ENCODE data around the gene GRID1.
A peak's percentile ranks its signal among the peaks of the same experiment; 100 is the strongest.

Gene GRID1

DNA sequence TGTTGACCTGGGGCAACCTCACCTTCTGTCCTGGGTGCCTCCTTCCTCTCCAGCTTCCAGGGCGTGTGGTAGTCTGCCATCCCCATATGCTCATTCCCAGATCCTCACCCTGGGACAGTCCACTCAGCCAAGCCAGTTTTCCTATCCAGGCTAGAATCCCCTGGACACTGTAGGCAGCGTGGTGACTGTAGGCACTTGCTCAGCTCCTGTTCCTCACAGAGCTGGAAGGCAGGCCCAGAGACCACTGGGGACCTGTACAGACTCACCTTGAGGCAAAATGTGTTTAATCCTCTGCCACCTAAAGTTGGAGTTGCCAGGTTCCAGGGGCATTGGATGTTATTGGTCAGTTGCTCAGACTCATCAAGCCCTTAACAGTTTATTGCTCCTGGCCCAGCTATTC, 2.4 kb upstream of the GRID1 start:
- DNase-seq (ENCODE audit: low spot score) = peak; percentile 20

GRCh38 chr10:86368046-86368445, 1.5 kb upstream of the GRID1 start:
- peak; percentile 51 for DNase-seq (ENCODE audit: low spot score)

GRCh38 chr10:86367152-86367951, 757 bp upstream of the GRID1 start:
- DNase-seq (ENCODE audit: low spot score) = peak; percentile 69

DNA sequence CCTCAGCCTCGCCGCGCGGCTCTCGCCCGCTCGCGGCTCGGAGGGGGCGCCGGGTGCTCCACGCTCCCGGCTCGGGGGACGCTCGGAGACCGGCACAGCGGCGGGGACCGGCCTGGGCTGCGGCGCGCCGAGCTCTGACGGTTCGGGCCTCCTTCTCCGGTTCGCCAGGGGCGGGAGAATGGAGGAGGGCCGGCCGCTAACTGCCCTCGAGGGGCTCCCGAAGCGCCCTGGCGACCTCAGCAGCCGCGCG, 232 bp upstream of the GRID1 start:
- peak; percentile 67 for DNase-seq (ENCODE audit: low spot score)

DNA sequence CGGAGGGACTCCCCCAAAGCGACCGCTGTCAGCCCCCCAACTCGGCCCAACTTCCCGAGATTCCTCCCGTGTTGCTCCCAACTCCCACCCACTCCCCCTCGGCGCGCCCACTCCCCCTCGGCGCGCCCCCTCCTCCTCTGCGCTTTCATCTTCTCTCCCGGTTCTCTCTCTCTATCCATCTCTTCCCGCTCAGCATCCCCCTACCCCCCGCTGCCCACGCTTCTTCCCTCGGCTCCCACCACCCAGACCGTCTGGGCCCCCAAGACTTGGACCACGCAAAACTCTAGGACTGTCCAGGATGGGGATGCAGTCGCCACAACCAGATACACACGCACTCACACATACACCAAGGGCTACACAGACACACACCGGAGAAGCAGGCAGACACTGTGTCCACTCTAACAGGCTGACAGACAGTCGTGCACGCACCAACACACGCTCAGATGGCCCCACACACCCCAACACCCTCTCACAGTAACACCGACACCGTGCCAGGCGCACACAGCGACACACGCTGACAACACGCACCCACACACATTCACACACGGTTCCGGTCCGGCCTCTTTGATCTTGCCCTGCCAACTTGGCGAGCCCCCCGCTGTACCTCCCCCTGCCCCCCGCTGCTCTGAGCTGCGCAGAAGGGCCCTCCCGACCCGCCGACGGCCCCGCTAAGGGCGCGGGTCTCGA, 1.1 kb downstream of the GRID1 start:
- DNase-seq (ENCODE audit: low spot score) = peak; percentile 66

GRCh38 chr10:86364491-86365345, 1.9 kb downstream of the GRID1 start:
- DNase-seq (ENCODE audit: low spot score) = peak; percentile 64

GRCh38 chr10:86363833-86364490, 2.6 kb downstream of the GRID1 start:
- peak; percentile 61 for DNase-seq (ENCODE audit: low spot score)

DNA sequence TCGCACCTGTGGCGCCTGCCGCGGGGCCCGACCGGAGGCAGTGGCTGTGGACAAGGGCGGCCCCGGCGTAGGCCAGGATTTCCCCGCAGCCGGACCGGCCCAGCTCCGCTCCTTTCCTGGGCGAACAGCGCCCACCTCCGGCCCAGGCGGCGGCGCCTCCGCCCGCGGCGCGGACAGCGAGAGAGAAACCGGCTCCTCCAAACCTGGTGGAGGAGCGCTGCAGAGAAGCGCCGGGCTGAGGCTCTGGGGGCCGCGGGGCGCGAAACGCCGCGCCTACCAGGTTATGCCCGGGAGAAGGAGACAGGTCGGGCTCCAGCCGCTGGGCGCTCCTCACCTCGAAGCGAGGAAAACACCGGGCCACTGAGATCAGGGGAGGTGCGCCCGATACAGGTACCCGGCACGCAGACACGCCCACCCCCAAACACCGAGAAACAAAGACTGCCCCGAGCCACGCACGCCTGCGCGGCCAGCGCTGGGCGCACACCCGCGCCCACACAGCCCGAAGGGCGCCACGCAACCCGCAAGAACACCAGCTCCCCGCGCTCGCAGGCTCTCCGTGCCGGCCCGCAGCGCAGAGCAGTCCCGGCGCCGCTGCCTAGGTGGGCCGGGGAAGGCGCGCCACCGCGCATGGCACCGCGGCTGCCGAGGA, 3.3 kb downstream of the GRID1 start:
- peak; percentile 69 for DNase-seq (ENCODE audit: low spot score)

DNA sequence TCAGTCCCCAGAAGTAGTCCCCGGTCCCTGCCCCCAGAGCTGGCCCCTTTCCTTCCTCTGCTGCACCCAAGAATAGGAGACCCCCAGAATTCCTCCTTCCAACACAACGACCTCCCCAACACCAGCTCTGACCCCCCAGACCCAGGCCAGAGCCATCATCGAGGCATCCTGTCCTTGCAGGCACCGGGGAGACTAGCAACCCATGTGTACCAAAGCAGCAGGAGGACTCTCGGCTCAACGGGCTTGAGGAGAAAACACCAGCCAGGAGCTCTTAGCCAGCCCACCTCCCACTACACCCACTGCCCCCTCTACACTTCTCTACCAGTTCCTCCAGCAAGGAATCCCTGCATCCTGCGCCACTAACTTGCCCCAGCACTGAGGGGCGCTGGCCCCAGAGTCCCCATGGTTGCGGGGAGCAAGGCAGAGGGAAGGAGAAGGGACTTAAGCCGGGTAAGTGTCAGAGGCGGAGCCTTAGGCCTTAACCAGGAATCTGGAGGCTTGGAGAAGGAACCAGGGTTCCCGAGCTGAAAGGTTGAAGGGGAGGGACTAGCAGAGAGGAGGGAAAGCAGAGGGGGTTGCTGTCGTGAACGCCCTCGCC, 3.9 kb downstream of the GRID1 start:
- peak; percentile 56 for DNase-seq (ENCODE audit: low spot score)

DNA sequence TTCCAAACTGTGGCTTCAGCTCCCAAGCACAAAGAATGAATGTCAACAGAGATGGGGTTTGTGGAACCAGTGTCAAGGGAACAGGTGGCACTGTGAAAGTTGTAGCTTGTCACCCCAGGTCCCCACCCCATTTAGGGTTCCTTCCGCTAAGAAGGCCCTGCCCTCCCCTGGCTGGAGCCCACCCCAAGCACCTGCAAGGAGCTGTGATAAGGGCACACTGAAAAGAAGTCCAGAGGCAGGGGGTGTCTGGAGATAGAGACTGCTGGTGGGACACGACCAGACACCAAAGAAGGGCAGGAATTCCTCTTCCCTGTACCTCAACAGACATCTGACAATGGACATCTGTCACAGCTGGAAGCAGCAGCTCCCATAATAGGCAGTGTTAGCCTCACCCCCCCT, 4.5 kb downstream of the GRID1 start:
- peak; percentile 30 for DNase-seq (ENCODE audit: low spot score)

GRCh38 chr10:86361156-86362128, 5.2 kb downstream of the GRID1 start:
- peak; percentile 30 for DNase-seq (ENCODE audit: low spot score)

DNA sequence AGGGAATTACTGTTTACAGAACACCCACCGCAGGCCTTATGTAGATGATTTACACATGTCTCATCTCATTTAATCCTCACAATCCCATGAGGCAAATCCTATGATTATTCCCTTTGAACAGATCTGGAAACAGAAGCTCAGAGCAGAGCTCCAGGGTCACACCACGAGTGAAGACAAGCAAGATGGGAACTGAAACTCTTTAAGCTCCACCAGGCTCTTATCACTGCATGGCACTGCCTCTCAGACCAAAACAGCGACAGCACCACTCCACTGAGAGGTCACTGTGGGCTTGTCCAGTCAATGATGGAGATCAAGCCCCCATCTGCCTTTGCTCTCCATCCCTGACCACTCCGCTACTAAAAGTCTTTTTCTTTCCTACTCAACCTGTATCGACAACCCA, 5.9 kb downstream of the GRID1 start:
- DNase-seq (ENCODE audit: low spot score) = peak; percentile 26

GRCh38 chr10:86359954-86360353, 6.6 kb downstream of the GRID1 start:
- no peak for DNase-seq (ENCODE audit: low spot score)

DNA sequence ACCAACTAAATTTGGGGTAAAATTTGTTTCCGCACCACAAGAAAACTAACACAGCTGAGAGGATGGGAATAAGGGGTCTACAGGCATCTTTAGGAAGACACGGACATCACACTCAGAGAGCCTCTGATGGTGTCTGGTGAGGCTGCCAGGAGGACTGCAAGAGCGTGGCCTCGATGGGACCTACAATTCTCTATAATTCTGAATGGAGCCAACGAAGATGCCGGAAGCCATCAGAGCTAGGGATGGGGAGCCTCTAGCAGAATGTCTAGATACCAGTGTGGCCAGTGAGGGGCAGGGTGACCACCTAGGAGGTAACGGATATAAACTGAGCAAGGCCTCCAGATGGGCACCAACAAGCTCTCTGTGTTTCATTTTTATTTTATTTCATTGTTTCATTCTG, 7.5 kb downstream of the GRID1 start:
- no peak for DNase-seq (ENCODE audit: low spot score)

- no peak for DNase-seq (ENCODE audit: low spot score)
Measured at GRCh38 chr10:86357676-86358075, 8.9 kb downstream of the GRID1 start.

GRCh38 chr10:86357041-86357440, 9.6 kb downstream of the GRID1 start:
- DNase-seq (ENCODE audit: low spot score) = no peak

- DNase-seq (ENCODE audit: low spot score) = no peak
Measured at GRCh38 chr10:86356296-86356695, 10.3 kb downstream of the GRID1 start.

- no peak for DNase-seq (ENCODE audit: low spot score)
Measured at GRCh38 chr10:86355571-86356038, 11.0 kb downstream of the GRID1 start.

DNA sequence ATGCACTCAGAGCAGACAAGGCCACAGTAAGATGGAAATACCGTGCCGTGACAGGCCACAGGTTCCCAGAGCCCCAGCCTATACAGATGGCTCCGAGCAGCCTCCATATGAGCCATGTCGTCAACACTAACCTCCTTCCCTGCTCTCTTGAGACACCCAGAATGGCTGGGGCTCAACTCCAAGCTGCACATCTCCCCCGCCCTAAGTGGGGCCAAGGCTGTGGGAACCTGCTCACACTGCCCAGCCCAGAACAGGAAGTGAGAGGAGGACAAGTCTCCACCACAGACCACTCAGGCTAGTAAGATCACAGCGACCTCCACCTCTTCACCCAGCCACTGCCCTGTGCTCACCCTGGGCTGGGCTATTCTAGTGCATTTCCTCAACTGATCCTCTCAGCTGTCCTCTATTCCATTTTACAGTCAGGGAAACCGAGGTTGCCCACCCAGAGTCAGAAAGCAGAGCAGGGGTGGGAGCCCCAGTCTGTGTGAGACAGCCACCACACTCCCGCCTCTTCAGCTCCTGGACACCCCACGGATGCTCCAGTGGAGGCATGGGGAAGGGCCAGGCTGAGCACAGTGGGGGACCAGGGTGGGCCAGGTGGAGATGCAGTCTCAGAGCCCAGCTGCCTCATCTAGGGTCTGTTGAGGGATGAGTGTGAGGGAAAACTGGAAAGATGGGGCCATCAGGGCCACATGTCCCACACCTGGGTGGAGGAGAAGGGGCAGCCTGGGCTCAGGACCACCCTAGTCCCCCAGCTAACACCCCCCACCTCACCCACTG, 11.6 kb downstream of the GRID1 start:
- no peak for DNase-seq (ENCODE audit: low spot score)
